DMS114 treated with DMSO at 0.1 percent for 48 hours (cell line): ENCODE measurements around the gene CLTRN.

ENCODE experiments used
- DNase-seq: peaks from one replicate; lab custom pipeline; 2025; ENCODE audit not compliant: unreplicated experiment; lab: John Stamatoyannopoulos, UW

The CLTRN gene

GRCh38 chrX:15579778-15580747, 84.5 kb downstream of the CLTRN start:
- DNase-seq: no peak
